ENCODE measurements around the gene OXCT1.
A peak's percentile ranks its signal among the peaks of the same experiment; 100 is the strongest.
"Not testable (repeated sequence)": the region's sequence is repeated elsewhere in the genome, so short reads cannot be mapped to it uniquely, and the experiment has no call there.

OXCT1 gene

DNA sequence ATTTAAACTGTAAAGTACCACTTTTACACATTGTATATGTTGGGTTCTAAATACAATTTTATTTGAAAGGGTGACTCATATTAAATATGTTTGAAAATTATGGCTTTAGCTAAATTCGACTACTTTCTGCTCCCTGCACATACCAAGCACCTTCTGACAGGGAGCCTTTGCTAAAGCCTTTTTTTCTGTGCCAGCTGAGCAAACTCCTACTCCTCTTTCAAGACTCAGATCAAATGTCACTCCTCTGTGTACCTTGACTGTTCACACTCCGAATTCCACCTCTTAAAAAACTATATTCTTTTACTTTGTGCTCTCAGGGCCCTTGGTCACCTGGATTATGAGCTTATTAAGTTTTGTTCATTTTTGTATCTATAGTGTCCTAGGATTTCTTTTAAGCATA lies 6.5 kb upstream of the OXCT1 start:
- in situ Hi-C loops (cut with MboI; ENCODE audit: low pct_unique_long_range_greater_than_20kb, low sequenced_read_pairs): no loop called here
- DNase-seq: no peak

DNA sequence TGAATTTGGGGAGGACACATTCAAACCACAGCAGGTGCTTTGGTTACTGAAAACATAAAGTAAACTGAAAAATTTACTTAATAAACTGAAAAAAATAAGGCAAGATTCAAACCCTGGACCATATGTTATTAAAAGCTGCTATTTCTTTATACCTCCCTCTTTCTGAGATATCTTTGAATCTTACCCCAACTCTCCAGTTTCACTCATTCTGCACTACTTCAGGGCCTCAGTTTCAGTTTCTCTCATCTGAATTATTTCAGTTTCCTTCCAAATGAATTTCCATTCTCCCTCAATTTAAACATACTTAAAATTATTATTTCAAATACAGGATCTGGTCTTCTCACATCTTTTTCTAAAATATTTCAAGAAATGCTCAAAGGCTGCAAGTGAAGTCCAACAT lies 4.9 kb upstream of the OXCT1 start:
- in situ Hi-C loops (cut with MboI; ENCODE audit: low pct_unique_long_range_greater_than_20kb, low sequenced_read_pairs): no loop called here
- no peak for DNase-seq

DNA sequence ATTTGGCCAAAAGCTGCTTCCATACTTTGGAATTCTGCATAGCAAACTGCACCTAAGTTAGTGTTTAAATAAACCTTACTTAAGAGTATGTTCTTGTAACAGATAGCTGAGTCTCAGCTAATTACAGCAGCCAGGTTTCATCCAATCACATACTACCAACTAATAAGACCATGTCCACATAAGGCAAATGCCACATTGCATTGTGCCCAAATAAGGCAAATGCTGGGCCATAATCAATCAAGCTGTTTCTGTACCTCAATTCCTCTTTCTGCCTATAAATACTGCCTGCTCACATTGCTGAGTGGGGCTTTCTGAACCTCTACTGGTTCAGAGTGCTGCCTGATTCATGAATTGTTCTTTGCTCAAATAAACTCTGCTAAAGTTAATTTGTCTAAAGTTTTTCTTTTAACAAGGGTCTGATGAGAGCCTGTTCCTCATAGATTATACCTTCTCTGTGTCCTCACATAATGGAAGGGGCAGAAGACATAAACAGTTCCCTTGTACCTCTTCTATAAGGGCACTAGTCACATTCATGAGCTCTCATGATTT lies 4.4 kb upstream of the OXCT1 start:
- DNase-seq: no peak
- in situ Hi-C loops (cut with MboI; ENCODE audit: low pct_unique_long_range_greater_than_20kb, low sequenced_read_pairs): no loop called here

DNA sequence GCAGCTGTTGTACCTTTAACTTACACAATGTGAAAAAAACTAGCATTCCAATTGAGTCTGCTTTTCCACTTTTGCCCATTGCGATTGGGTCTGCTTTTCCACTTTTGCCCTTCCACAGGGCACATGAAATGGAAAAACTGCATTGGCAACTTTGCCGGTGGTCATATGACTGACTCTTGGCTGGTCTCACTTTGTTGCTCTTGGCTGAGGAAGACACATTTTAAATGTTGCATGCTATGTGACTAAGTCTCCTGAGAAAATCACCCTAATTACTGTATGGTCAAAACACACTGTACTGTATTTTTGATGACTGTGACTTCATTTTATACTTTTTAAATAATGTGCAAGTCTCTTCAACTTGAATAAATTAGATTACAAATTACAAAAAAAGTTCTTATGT lies 1.6 kb upstream of the OXCT1 start:
- in situ Hi-C loops (cut with MboI; ENCODE audit: low pct_unique_long_range_greater_than_20kb, low sequenced_read_pairs): no loop called here
- no peak for DNase-seq

DNA sequence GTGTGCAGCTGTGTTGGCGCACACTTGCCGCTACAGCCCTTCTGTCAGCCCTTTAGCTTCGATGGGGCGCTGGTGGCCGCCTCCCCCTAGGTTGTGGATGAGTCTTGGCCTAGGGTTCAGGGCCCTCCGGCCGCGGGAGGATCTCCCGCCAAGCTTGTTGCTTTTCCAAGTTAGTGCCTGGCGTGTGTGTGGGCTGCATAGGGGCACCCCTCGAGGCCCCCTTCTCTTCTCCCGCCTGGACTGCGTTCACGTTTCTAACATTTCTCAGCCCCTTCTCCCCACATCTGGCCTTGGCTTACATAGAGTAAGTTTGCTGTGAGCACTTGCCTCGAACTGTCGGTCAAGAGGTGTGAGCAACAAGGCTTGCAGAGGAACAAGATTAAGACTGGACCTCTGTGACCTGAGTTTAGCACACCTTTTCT lies 413 bp upstream of the OXCT1 start:
- no peak for DNase-seq
- in situ Hi-C loops (cut with MboI; ENCODE audit: low pct_unique_long_range_greater_than_20kb, low sequenced_read_pairs): no loop called here

DNA sequence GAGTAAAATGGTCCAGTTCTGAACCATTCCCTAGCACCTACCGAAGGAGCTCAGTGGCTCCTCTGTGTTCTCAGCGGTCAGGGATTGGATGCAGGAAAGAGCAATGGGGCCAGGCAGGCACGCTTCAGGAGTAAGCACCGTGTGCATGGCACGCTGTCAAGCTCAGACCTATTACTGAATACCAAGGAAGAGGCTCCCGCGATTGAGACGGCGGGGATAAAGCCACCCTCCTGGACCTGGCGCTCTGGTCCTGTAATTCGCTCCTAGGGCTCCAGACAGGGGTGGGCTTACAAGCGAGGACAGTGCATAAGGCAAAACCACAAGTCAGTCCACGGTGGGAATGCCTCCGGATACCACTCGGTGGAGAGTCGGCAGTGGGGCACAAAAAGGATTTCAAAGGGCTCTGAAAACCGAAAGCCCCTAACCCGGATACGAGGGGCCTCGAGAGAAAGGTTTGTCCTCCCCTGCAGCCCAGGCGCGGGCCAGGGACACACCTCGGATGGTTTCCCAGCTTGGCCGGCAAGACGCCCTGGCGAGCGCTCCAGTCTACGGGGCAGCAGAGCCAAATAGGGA lies 988 bp downstream of the OXCT1 start:
- peak; percentile 53 for DNase-seq

DNA sequence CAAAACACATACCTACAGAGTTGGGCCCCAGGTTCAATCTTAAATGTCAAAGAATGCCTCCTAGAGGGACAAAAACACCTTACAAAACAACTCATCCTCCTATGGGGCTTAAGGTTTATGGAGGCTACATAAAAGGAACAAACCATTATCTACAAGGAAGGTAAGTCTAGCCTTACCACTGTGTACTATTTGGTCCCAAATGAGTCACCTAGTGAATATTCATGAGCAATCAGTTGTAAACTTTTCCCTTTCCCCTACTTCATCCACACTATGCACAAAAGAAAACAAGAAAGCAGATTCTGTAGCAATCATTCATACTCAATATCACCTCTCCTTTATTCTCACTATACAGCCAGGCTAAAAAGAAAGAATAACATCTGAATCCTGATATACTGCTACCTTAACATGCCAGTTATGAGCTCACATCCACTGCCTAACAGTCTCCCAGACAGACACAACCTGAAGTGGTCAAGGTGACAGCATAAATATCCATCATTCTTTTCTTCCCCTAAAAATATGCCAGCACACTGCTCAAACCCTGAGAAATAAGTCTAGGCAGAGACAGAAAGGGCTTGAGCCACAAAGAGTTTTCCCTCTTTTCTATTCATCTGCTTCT lies 6.2 kb downstream of the OXCT1 start:
- no peak for DNase-seq
- in situ Hi-C loops (cut with MboI; ENCODE audit: low pct_unique_long_range_greater_than_20kb, low sequenced_read_pairs): no loop called here

More for the DNA sequence above, 988 bp downstream of the OXCT1 start:
- in situ Hi-C loops (cut with MboI; ENCODE audit: low pct_unique_long_range_greater_than_20kb, low sequenced_read_pairs): no loop called here

DNA sequence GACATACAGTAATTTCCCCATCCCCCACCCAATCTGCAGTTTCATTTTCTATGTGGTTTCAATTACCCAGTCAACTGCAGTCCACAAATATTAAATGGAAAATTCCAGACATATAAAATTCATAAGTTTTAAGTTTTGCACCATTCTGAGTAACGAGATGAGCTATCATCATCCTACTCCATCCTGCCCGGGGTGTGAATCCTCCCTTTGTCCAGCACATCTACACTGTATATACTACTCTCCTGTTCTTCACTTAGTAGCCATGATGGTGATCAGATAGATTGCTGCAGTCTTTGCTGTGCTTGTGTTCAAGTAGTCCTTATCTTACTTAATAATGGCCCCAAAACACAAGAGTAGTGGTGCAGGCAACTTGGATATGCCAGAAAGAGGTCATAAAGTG lies 11.3 kb downstream of the OXCT1 start:
- in situ Hi-C loops (cut with MboI; ENCODE audit: low pct_unique_long_range_greater_than_20kb, low sequenced_read_pairs): no loop called here
- no peak for DNase-seq

DNA sequence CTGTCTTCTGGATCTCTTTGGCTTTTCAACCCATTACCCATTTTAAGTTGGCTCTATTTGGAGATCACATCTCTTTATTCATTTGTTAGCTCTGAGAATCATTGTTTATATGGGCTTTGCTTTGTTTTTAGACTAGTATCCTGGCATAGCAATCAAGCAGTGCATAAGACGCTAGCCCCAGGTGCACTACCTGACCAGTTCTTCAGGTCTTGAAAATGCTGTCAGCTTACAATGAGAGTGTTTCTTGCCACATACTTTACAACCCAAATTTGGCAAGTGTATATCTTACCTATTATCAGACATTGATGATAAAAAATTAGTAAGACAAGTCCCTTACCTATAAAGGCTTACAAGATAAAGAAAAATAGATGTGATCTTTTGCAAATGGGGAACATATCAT lies 12.2 kb downstream of the OXCT1 start:
- in situ Hi-C loops (cut with MboI; ENCODE audit: low pct_unique_long_range_greater_than_20kb, low sequenced_read_pairs): no loop called here
- no peak for DNase-seq

DNA sequence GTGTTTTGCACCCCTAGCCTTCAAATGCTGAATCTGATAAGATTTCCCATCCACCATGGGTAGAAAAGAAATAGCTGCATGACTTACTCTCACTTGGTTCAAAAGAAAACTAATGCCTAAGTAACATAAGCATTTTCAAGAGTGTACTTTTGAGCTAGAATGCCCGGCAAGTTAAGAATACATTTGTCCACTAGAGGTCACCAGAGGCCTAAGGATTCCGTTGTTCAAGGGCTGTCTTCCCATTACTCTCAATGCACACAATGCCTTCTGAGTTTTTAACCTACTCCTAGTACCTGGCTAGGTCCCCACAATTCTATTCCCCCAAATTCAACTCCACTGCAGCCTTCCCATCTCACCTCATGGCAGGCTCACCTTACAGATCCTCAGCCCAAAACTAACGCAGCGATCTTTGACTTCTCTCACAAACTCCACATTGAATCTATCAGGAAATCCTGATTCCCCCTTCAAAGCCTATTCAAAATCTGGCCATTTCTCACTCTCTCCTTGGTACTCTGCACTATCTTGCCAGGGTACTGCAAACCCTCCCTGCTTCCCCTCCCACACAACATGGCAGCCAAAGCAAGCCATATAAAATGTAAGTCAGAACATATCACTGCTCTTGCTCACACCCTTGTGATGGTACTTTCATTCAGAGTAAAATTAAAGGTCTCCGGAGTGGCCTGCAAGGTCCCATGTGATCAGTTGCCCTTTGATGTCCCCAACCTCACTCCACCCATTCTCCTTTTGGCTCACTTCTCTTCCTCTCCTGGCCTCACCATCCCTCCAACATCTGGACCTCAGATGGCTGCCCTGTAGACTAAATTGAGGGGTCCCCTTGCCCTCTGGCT lies 13.4 kb downstream of the OXCT1 start:
- DNase-seq: peak; percentile 78
- in situ Hi-C loops (cut with MboI; ENCODE audit: low pct_unique_long_range_greater_than_20kb, low sequenced_read_pairs): no loop called here

DNA sequence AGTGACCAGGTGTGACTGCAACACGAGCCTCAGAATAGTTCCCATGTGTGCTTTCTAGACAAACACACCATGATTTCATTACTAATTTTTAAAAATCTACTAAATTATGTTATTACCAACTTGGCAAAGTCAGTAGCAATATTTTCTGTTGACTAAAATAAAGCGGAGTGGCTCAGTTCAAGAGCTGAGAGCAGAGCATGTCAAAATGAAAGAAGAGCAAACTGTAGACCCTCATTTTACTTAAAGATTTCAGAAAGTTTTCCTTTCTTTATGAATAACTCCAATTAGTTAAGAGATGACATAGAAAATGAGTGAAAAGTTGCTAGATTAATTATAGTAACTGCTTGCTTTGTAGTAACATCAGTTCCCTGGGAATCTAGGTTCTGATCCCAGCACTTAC lies 17.9 kb downstream of the OXCT1 start:
- DNase-seq: no peak
- in situ Hi-C loops (cut with MboI; ENCODE audit: low pct_unique_long_range_greater_than_20kb, low sequenced_read_pairs): no loop called here

DNA sequence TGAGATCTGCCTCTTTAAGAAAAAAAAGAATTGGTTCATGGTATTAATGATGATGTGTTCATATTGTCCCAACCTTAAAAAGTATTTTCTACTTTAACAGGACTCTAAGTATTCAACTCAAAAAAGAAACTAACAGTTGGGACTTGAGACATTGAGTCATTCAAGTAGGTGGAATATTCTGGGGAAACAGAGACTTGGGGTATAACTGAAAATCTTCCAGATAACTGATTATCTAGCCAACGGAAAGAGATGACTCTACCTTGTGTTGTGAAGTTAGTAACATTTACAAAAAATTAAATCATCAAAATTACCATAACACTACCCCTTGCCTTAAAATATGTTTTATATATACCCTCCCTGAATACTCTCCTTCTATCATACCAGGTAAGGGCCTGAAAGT lies 19.1 kb downstream of the OXCT1 start:
- DNase-seq: no peak
- in situ Hi-C loops (cut with MboI; ENCODE audit: low pct_unique_long_range_greater_than_20kb, low sequenced_read_pairs): no loop called here

DNA sequence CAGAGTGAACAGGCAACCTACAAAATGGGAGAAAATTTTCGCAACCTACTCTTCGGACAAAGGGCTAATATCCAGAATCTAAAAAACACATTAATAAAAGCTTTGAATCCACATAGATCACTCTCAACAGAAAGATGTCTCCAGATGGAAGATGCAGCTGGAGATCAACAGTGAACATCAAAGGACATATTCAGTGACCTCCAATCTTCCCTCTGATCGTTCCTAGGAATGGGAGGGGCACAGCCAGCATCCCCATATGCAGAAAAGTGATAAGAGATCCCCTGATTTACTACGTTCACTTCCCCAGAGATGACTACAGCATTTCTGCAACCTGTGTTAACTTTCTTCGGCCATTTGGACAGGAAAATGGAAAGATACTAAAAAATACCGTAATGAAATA lies 21.2 kb downstream of the OXCT1 start:
- no peak for DNase-seq
- in situ Hi-C loops (cut with MboI; ENCODE audit: low pct_unique_long_range_greater_than_20kb, low sequenced_read_pairs): no loop called here

DNA sequence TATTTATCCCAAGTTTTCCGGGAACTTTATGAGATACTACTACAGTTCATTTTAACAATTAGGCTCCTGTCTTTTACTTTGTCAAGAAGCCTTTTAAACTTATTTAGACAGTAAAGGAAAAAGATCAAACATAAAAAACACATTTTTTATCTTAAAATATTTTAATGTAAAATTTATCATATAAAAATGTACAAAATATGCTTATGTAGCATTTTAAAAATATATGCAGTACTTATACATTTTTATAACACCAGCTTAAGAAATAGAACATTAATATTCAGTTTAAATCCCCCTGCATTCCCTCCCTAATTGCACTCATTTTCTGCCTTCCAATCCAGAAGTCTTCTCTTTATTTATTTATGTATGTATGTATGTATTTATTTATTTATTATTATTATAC lies 24.5 kb downstream of the OXCT1 start:
- DNase-seq; in situ Hi-C loops (cut with MboI; ENCODE audit: low pct_unique_long_range_greater_than_20kb, low sequenced_read_pairs): not testable (repeated sequence)

DNA sequence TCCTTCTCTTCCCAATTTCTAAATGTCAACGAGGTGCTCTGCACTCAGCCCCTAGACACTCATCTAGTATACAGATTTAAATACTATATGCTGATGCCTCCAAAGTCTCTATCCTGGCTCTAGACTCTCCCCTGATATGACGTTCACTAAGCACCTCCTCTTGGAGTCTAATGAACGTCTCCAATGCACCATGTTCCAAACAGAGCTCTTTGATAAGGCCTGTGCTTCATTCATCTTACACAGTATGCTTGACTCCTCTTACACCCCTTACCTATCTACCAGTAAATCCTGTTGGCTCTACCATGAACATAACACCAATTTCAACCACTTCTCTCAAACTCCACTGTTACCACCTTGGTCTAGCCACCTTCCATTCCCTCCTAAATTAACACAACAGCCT lies 25.7 kb downstream of the OXCT1 start:
- in situ Hi-C loops (cut with MboI; ENCODE audit: low pct_unique_long_range_greater_than_20kb, low sequenced_read_pairs): no loop called here
- DNase-seq: no peak

DNA sequence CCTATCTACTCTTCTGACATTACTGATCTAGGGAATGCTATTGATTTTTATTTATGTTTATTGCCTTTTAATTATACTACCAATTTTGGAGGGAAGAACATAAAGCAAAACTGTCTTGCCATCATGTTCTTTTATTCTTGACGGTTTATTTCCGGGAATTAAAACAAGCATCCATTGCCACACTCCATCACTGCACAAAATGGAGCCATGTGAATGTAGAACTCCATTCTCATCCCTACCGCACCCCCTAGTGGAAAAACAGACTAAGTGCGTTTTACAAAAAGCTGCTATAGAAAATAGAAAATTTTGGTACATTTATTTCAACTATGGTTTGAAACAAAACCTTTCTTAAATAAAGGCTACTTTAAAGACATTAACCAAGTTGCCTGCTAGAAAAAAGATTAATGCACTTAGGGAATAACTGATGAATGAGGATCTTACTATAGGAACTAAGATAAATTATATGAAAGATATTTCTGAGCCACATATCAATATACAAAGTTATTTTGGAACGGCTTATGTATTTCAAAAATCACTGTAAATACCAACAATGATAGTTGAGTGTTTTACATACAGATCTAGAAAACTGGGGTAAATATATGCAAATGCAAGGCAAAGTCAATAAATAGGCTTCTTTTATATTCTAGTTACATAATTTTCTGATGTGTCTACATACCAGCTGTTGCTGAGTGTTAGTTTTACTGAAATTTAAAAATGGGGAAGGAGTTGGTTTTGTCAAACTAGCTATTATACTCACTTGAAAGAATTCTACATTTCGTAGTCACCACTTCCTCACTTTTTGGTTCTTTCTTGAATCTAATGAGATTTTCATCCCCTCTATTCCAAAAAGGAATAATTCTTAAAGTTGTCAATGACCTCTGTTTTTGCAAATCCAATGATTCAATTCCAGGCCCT lies 26.5 kb downstream of the OXCT1 start:
- peak; percentile 46 for DNase-seq
- in situ Hi-C loops (cut with MboI; ENCODE audit: low pct_unique_long_range_greater_than_20kb, low sequenced_read_pairs): no loop called here

DNA sequence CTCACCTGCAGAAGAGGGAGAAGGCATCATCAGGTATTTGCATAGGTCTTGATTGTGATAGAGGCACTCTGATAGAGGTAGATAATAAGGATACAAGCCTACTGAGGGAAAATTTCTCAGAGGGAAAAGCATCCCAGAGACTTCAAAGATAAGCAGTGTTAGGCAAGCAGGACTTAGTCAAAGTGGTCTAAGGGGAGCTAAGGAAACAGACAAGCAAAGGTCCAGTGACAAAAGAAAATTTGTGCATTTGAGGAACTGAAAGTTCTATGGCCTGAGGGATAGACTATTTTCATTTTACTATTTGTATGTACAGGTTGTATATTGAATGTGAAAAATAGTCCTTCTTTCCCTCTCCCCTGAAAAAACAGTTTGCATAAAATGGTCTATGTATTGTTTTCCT lies 27.4 kb downstream of the OXCT1 start:
- DNase-seq: no peak
- in situ Hi-C loops (cut with MboI; ENCODE audit: low pct_unique_long_range_greater_than_20kb, low sequenced_read_pairs): no loop called here

DNA sequence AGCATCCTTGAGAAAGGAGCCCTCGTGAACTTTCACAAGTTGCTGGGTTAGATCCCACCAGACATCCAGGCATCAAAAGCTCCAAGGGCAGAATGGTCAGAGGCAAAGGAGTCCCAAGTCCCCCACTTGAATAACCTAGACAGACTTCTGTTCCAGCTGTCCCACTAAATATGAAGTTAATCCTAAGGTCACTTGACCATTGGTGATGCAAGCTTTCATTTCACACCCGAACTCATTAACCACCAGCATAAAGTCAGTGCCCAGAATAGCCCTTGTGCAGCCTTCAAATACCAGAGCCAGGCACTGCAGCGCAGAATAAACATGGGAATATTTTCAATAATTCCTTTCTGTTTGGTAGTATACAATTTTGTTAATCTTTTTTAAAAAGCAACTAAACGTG lies 28.9 kb downstream of the OXCT1 start:
- in situ Hi-C loops (cut with MboI; ENCODE audit: low pct_unique_long_range_greater_than_20kb, low sequenced_read_pairs): no loop called here
- no peak for DNase-seq

DNA sequence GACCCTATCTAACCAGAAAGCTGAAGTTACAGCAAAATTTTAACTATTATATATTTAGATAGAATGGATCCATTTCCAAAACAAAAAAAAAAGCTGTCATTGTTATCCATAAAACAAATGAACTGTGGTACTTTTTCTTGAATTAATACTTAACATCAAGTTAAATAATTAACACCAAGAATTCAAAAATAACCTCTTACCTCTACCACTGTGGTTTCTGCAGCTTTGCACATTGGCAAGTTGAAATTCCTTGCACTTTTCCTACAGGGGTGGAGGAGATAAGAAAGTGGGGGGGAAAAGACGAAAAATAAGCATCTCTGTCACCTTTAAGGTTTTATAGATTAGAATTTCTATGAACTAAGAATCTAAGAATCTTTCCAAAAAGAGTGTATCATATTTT lies 30.0 kb downstream of the OXCT1 start:
- no peak for DNase-seq
- in situ Hi-C loops (cut with MboI; ENCODE audit: low pct_unique_long_range_greater_than_20kb, low sequenced_read_pairs): no loop called here

All from KBM-7 (cell line).